ENCODE measurements around the gene C1QTNF8. TPM values are rescaled to one million over a fixed set of nuclear protein-coding genes. Genes with fewer than 3 reads are reported as not detected.

C1QTNF8 gene
- total RNA-seq, 1 experiment from 2014 or later, result not detected

GRCh38 chr16:1040346-1040745 is 55.7 kb downstream of the C1QTNF8 start:
- 0 out of 7 replicates have a peak, but pooled peaks cover 0 to 11% (median 0%) of the 10 kb centered on the region in 3 experiments for H3K36me3 Mint-ChIP-seq (ENCODE audit: insufficient read depth in 1 of 3, low read depth in 3 of 3)
- WGBS (ENCODE audit: extremely low coverage, insufficient read length, low lambda C conversion rate), result no CpG with 5 or more reads among the region's 29 CpGs
- H3K27ac Mint-ChIP-seq, result no peak overlapping the region
- Histone ChIP-seq H3K4me1 (ENCODE audit: insufficient read depth, low read length) (no peaks in the 10 kb centered on the region), H3K18ac (ENCODE audit: insufficient read length, low read depth, low read length) (no peak overlapping the region), H3K23me2 (ENCODE audit: insufficient read length, low read depth, low read length, poor library complexity, severe bottlenecking) (peaks cover 7% of the 10 kb centered on the region), H4K8ac (replicated peaks; ENCODE audit: insufficient read length, low read depth, low read length) (no peak overlapping the region), H2AFZ (ENCODE audit: low read length) (no peak overlapping the region), H3K27ac (ENCODE audit: insufficient read length, low read depth, low read length) (no peak overlapping the region), H2BK120ac (ENCODE audit: low read depth, low read length, poor library complexity, severe bottlenecking) (no peak overlapping the region), H3K4me2 (ENCODE audit: insufficient read depth, insufficient read length, low read length) (no peak overlapping the region), H3K23ac (ENCODE audit: insufficient read length, low read depth, low read length) (no peak overlapping the region), H3K27me3 (ENCODE audit: insufficient read depth, low read length) (no peaks in the 10 kb centered on the region), H3K79me2 (ENCODE audit: insufficient read depth, low read length) (no peaks in the 10 kb centered on the region), H2BK15ac (ENCODE audit: low read depth, low read length) (no peak overlapping the region), H2BK20ac (ENCODE audit: low read depth, low read length, poor library complexity, severe bottlenecking) (no peak overlapping the region), H3T11ph (ENCODE audit: low read length) (no peak overlapping the region), H3K79me1 (ENCODE audit: insufficient read depth, low read depth, low read length, poor library complexity, severe bottlenecking) (no peaks in the 10 kb centered on the region), H3K4ac (ENCODE audit: low read depth, low read length) (no peak overlapping the region), H2BK12ac (ENCODE audit: insufficient read length, low read depth, low read length) (no peak overlapping the region), H4K20me1 (ENCODE audit: control insufficient read depth, insufficient read depth, insufficient read length) (no peaks in the 10 kb centered on the region), H4K5ac (ENCODE audit: insufficient read length, low read depth, low read length) (no peak overlapping the region), H2AK5ac (ENCODE audit: insufficient read length, low read length) (no peak overlapping the region), H4K91ac (ENCODE audit: insufficient read length, low read depth, low read length) (no peak overlapping the region), H3K14ac (ENCODE audit: insufficient read depth, low read length) (no peak overlapping the region), H2BK5ac (ENCODE audit: insufficient read length, low read length) (no peak overlapping the region), H3K9ac (ENCODE audit: extremely low read depth, insufficient read length, low read length) (no peak overlapping the region), H3K56ac (ENCODE audit: insufficient read length, low read depth, low read length) (no peak overlapping the region), H3K9me3 (ENCODE audit: control insufficient read depth, low read depth, low read length) (no peaks in the 10 kb centered on the region)
- no peaks in the 10 kb centered on the region for H3K4me1 Mint-ChIP-seq
- peaks cover 6% of the 10 kb centered on the region for H3K27me3 Mint-ChIP-seq (ENCODE audit: low read depth)
- H3K9me3 Mint-ChIP-seq, result peaks cover 10 to 11% of the 10 kb centered on the region in 2 experiments; a peak in 4 of 5 replicates
- no peak for TF ChIP-seq CTCF (conservative IDR thresholded peaks at IDR 0.05)
- DNase-seq, result no peak
- H3K4me3 Mint-ChIP-seq, result no peak overlapping the region
